NCI-H82 treated with DMSO at 0.1 percent for 48 hours (cell line): ENCODE results near the gene GYPC.

Experiments
- DNase-seq: peaks from one replicate; lab custom pipeline; 2025; ENCODE audit not compliant: unreplicated experiment; lab: John Stamatoyannopoulos, UW

The GYPC gene

DNA sequence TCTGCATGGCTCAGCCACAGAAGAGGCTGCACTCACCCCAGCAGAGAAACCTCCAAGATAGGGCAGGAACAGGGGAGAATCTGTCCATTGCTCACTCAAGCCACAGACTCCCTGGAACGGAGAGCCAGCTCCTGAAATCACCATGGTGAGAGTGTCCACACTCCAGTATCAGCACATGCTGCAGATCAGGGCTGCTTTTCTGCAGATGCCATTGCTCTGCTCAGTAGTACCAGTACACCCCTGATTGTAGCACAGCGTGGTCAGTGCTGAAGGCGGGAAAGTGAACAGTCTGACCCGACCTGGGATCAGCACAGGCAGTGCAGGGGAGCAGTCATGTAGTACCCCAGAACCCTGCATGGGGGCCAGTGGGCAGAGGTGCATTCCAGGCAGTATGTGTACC is 73.9 kb downstream of the GYPC start:
- DNase-seq = no peak

DNA sequence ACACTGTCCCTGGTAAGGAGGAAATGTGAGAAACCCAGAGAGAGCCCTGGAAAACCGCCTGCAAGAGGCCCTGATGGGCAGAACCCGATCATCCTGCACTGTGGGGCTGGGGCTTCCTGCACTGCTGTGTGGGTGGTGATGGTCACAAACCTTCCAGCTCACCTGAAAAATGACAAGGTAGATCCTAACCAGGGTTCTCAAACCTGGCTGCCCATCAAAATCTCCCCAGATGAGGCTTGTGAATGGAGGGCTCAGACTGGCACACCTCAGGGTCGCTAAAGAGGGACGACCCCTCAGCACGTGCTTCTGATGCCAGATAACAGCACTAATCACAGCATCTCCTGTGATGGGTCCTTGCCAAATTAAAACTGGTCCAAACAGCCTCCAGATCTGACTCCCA is 74.7 kb downstream of the GYPC start:
- DNase-seq = no peak

DNA sequence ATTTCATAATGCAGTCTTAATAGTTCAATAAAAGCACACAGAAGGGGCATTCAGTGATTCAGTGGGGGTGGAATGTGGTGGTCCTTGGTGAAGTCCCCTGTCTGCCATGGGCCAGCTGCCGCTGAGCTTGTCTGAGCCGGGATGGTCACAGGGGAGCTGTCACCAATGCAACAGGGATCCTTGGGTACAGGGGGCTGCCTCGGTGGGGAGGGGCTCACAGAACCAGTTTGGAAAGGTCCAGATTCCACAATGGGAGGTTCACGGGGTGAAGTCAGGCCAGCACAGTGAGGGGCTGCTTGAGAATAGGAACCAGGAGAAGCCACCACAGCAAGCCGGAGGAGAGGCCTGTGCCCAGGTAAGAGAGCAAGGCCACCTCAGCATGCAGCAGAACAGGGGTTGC is 75.4 kb downstream of the GYPC start:
- DNase-seq = no peak

DNA sequence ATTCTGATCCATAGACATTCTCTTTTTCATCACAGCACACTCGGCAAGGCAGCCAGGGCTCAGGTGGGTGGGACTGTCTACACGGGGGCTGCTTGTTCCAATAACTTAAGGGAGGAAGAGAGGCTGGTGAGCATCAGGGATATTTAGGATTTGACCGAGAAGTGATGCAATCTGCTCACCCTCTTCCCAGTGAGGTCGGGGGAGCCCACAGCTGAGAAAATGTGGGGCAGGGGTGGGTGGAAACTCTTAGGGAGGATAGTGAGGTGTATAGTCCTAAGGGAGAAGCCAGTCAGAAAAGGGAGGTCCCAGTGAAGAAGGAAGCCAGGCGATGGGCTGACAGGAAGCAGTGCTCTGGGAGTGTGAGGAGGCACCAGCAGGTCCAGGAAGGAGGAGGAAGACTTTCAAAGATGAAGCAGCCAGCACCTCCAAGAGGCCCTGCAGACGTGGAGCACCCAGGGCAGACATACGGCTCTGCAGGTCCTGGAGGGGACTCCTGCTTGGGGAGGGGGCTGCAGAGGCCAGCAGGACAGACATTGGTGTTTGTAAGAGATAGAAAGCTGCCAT is 76.8 kb downstream of the GYPC start:
- no peak for DNase-seq

DNA sequence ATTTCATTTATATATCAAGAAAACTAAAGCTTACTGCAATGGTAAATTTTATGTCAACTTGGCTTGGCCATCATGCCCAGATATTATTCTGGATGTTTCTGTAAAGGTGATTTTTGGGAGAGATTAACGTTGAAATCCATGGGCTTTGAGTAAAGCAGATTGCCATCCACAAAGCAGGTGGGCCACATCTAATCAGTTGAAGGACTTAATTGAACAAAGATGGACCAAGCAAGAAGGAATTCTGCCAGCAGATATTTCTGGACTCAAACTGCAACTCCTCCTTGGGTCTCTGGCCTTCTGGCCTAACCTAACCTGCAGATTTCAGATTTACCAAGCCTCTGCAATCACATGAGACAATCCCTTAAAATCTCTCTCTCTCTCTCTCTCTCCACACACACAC is 77.8 kb downstream of the GYPC start:
- DNase-seq = no peak

DNA sequence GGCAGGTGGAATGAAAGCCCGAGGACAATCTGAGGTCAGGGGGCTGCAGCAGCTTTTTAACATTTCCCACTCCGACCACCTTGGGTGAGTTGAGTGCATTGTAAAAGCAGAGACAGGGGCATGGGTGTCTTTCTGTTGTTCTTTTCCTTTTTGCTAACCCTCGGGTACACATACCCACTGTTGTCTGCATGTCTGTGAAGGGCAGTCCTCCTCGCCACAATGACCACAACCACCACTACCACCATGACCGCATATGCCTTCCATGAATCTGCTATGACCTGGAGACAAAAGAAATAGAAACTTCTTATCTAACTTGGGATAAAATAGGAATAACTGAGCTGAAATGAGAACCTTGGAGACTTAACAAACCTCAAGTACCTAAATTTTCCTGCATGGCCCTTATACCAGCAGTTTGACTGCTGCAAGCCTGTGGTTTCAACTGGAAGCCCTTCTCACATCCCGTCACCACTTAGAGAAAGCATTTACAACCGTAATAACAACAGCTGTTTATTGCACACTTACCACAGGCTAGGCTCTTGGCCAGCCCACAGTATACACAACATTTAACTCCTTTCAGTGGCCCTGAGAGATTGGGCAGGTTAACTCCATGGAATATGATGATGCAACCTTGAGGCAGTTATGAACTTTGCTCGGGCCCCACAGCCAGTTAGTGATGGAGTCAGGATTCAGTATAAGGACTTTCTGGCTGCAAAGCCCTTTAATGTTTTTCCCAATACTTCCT is 80.3 kb downstream of the GYPC start:
- no peak for DNase-seq

DNA sequence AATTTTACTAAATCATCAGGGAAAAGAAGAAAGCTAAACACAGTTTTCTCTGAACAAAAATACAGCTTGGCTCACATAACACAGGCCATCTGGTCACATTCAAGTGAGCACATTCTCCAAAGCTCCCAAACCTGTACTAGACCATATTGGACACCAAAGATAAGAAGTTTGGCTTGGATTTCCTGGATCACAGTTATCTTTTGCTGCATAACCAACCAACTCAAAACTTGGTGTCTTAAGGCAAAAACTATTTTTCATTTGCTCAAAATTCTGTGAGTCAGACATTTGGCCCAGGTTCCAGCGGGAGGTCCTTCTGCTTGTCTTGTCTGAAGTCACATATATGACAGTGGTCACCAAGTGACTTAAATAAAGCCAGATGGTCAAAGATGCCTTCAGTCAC is 83.2 kb downstream of the GYPC start:
- no peak for DNase-seq

DNA sequence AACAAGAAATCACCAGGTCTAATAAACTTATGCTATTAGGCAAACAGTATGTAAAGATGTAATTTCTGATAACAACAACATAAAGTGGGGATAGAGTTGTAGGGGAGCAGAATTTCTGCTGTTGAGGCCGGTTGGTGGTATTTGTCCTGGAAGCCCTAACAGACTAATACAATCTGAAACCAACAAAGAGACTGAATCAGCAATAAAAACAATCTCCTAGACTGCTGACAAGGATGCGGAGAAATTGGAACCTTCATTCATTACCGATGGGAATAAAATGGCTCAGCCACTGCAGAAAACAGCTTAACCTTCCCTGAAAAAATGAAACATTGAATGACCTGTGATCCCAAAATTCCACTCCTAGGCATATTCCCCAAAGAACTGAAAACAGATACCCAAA is 88.7 kb downstream of the GYPC start:
- DNase-seq = no peak
